ENCODE data around the gene PHF21B. TPM values are rescaled to one million over a fixed set of nuclear protein-coding genes. Genes with fewer than 3 reads are reported as not detected.

Gene PHF21B
- total RNA-seq, 1 donor from 2014 or later, result not detected

- Histone ChIP-seq H3K27me3 (no peaks in the 10 kb centered on the region), H3K36me3 (no peaks in the 10 kb centered on the region), H3K4me3 (no peak overlapping the region), H3K9me3 (no peaks in the 10 kb centered on the region), H3K27ac (no peak overlapping the region), H3K4me1 (peaks cover 0 to 7% of the 10 kb centered on the region in 2 donors)
- intact Hi-C loops (cut with DNase I), result no loop called here
- DNase-seq (ENCODE audit: low spot score in 2 of 2), result no peak
- no peak for TF ChIP-seq CTCF (IDR thresholded peaks at IDR 0.05)
These were observed 4.8 kb upstream of the PHF21B start for GRCh38 chr22:45014654-45015053.

- DNase-seq (ENCODE audit: low spot score in 2 of 2), result no peak
- Histone ChIP-seq H3K4me3 (no peak overlapping the region), H3K27ac (no peak overlapping the region), H3K36me3 (no peaks in the 10 kb centered on the region), H3K4me1 (peaks cover 11 to 18% of the 10 kb centered on the region in 2 donors), H3K9me3 (no peaks in the 10 kb centered on the region), H3K27me3 (peaks cover 3% of the 10 kb centered on the region)
- intact Hi-C loops (cut with DNase I), result no loop called here
- no peak for TF ChIP-seq CTCF (IDR thresholded peaks at IDR 0.05)
These were observed 3.3 kb upstream of the PHF21B start for GRCh38 chr22:45013138-45013537.

GRCh38 chr22:45010532-45010900 lies 711 bp upstream of the PHF21B start:
- Histone ChIP-seq H3K4me1 (peaks cover 15 to 27% of the 10 kb centered on the region in 2 donors), H3K9me3 (no peaks in the 10 kb centered on the region), H3K4me3 (peak overlapping the region; percentile 59 to 73), H3K27me3 (peaks cover 3% of the 10 kb centered on the region), H3K36me3 (no peaks in the 10 kb centered on the region), H3K27ac (no peak overlapping the region)
- intact Hi-C loops (cut with DNase I), result no loop called here
- TF ChIP-seq CTCF (IDR thresholded peaks at IDR 0.05), result no peak
- DNase-seq (ENCODE audit: low spot score in 2 of 2), result no peak

GRCh38 chr22:45008751-45009605 lies 827 bp downstream of the PHF21B start:
- Histone ChIP-seq H3K9me3 (no peaks in the 10 kb centered on the region), H3K4me3 (peak overlapping the region; percentile 59 to 73), H3K27ac (no peak overlapping the region), H3K4me1 (peaks cover 15 to 27% of the 10 kb centered on the region in 2 donors), H3K36me3 (no peaks in the 10 kb centered on the region), H3K27me3 (peaks cover 3% of the 10 kb centered on the region)
- no peak for TF ChIP-seq CTCF (IDR thresholded peaks at IDR 0.05)
- DNase-seq (ENCODE audit: low spot score in 2 of 2), result no peak
- intact Hi-C loops (cut with DNase I), result no loop called here

GRCh38 chr22:45008186-45008681 lies 1.6 kb downstream of the PHF21B start:
- H3K36me3 ChIP-seq, result no peaks in the 10 kb centered on the region
- H3K4me1 ChIP-seq, result peaks cover 15 to 27% of the 10 kb centered on the region in 2 donors
- intact Hi-C loops (cut with DNase I), result no loop called here
- H3K27me3 ChIP-seq, result peaks cover 3% of the 10 kb centered on the region
- no peaks in the 10 kb centered on the region for H3K9me3 ChIP-seq
- peak overlapping the region; percentile 59 to 73 for H3K4me3 ChIP-seq
- peak overlapping the region in 1 of 2 donors; percentile 38 for H3K27ac ChIP-seq
- DNase-seq (ENCODE audit: low spot score in 2 of 2), result no peak
- TF ChIP-seq CTCF (IDR thresholded peaks at IDR 0.05), result no peak
